Measurements from ENCODE around the gene INO80. TPM values are rescaled to one million over a fixed set of nuclear protein-coding genes. Genes with fewer than 3 reads are reported as not detected.

Gene INO80
- total RNA-seq, 6 experiments from 2014 or later, result 18.3 to 23.6 (median 19.4) TPM

DNA sequence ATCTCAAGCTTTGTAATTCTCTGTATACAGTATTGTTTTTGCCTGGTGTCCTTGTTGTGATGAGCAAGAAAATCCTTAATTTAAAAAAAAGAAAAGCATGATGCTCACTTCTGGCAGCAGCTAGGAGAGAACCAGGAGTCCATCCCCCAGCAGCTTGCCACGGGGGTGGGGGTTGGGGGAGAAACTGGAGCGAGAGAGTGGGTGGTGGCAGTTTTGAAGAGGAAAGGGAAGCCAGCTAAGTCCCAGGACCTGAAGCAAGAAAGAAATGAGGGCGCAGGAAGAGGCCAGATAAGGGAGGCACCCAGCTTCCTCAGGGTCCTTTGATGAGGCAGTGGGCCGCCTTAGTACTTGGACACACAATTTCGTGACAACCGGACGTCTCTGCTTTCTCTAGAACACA, 139.3 kb downstream of the INO80 start:
- TF ChIP-seq, protein P1, sequence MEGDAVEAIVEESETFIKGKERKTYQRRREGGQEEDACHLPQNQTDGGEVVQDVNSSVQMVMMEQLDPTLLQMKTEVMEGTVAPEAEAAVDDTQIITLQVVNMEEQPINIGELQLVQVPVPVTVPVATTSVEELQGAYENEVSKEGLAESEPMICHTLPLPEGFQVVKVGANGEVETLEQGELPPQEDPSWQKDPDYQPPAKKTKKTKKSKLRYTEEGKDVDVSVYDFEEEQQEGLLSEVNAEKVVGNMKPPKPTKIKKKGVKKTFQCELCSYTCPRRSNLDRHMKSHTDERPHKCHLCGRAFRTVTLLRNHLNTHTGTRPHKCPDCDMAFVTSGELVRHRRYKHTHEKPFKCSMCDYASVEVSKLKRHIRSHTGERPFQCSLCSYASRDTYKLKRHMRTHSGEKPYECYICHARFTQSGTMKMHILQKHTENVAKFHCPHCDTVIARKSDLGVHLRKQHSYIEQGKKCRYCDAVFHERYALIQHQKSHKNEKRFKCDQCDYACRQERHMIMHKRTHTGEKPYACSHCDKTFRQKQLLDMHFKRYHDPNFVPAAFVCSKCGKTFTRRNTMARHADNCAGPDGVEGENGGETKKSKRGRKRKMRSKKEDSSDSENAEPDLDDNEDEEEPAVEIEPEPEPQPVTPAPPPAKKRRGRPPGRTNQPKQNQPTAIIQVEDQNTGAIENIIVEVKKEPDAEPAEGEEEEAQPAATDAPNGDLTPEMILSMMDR (IDR thresholded peaks at IDR 0.05), result no peak
- Mint-ChIP-seq H3K9me3 (no peaks in the 10 kb centered on the region), H3K27ac (peak overlapping the region; percentile 22; the same call in 1 of the 2 replicates), H3K4me3 (no peak overlapping the region), H3K36me3 (ENCODE audit: low read depth) (peaks cover 44% of the 10 kb centered on the region), H3K4me1 (ENCODE audit: low read depth) (peaks cover 48% of the 10 kb centered on the region), H3K27me3 (ENCODE audit: insufficient read depth) (peaks cover 4% of the 10 kb centered on the region; the same call in 1 of the 2 replicates)
- DNase-seq, result no peak

DNA sequence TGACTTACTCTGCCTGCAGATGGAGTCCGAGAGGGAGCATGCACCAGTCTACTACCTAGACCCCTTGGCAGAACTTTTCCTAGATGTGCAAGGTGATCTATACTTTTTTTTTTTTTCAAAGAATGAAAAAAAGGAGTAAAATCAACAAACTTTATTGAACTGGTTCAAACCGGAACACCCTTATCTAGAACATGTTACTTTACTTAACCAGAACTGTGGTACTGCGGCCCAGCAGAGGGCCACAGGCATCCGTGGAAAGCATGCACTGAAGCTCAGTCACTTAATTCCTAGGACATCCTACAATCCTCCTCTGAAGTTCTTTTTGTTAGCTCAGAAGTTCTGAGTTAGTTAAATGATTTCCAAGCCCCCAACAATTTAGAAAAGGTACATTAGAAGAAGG, 141.2 kb downstream of the INO80 start:
- H3K27ac Mint-ChIP-seq, result no peak overlapping the region
- peaks cover 25% of the 10 kb centered on the region for H3K36me3 Mint-ChIP-seq (ENCODE audit: low read depth)
- no peaks in the 10 kb centered on the region for H3K9me3 Mint-ChIP-seq
- no peak overlapping the region for H3K4me3 Mint-ChIP-seq
- peaks cover 40% of the 10 kb centered on the region for H3K4me1 Mint-ChIP-seq (ENCODE audit: low read depth)
- H3K27me3 Mint-ChIP-seq (ENCODE audit: insufficient read depth), result peaks cover 4% of the 10 kb centered on the region; the same call in 1 of the 2 replicates
- DNase-seq, result no peak
- TF ChIP-seq, protein P1 (IDR thresholded peaks at IDR 0.05), result no peak

DNA sequence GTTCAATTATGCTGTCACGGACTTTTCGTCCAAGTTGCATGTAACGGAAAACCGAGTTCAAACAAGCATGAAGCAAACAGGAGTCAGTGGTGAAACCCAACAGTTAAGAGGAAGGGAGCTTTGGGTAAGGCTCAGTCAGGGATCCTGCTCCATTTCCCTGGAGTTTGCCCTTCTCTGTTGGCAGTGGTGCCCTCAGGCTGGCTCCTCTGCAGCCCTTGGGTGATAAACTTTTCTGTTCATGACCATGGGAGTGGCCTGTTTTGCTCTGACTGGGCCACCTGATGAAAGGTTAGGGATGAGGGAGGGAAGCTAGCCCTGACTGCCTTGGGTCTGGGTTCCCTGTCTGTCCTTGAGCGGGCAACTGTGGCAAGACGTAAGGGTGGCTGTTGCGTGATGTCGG, 146.7 kb downstream of the INO80 start:
- DNase-seq, result no peak
- no peaks in the 10 kb centered on the region for H3K9me3 Mint-ChIP-seq
- TF ChIP-seq, protein P1 (IDR thresholded peaks at IDR 0.05), result no peak
- no peak overlapping the region for H3K27ac Mint-ChIP-seq
- peaks cover 4% of the 10 kb centered on the region; the same call in 1 of the 2 replicates for H3K27me3 Mint-ChIP-seq (ENCODE audit: insufficient read depth)
- peaks cover 27% of the 10 kb centered on the region for H3K4me1 Mint-ChIP-seq (ENCODE audit: low read depth)
- no peak overlapping the region for H3K4me3 Mint-ChIP-seq
- H3K36me3 Mint-ChIP-seq (ENCODE audit: low read depth), result no peaks in the 10 kb centered on the region

DNA sequence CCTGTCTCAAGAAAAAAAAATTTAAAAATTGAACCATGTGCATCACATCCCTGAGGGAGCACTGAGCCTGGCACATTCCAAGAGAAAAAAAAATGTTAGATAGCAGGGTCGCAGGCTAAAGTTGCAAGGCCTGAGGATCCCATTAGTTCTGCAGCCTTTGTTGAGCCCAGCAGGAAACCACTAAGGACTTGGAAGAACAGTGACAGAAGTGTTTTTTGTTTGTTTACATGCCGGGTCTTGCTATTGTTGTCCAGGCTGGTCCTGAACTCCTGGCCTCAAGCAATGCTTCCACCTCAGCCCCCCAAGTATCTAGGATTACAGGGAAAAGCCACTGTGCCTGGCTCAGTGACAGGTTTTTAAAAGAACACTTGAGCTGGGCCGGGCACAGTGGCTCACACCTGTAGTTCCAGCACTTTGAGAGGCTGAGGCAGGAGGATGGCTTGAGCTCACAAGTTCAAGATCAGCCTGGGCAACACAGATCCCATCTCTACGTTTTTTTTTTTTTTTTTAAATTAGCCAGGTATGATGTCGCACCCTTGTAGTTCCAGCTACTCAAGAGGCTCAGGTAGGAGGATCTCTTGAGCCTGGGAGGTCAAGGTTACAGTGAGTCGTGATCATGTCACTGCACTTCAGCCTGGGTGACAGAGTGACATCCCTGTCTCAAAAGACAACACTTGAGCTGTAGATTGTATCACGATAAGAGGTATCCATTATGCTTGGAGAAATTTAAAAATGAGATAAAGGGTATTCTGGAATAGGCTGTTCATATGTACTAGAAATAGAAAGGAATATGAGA, 147.6 kb downstream of the INO80 start:
- no peak for DNase-seq
- H3K27me3 Mint-ChIP-seq (ENCODE audit: insufficient read depth), result peaks cover 4% of the 10 kb centered on the region; the same call in 1 of the 2 replicates
- no peaks in the 10 kb centered on the region for H3K36me3 Mint-ChIP-seq (ENCODE audit: low read depth)
- H3K4me3 Mint-ChIP-seq, result no peak overlapping the region
- H3K9me3 Mint-ChIP-seq, result no peaks in the 10 kb centered on the region
- peaks cover 27% of the 10 kb centered on the region for H3K4me1 Mint-ChIP-seq (ENCODE audit: low read depth)
- TF ChIP-seq, protein P1 (IDR thresholded peaks at IDR 0.05), result no peak
- H3K27ac Mint-ChIP-seq, result no peak overlapping the region

DNA sequence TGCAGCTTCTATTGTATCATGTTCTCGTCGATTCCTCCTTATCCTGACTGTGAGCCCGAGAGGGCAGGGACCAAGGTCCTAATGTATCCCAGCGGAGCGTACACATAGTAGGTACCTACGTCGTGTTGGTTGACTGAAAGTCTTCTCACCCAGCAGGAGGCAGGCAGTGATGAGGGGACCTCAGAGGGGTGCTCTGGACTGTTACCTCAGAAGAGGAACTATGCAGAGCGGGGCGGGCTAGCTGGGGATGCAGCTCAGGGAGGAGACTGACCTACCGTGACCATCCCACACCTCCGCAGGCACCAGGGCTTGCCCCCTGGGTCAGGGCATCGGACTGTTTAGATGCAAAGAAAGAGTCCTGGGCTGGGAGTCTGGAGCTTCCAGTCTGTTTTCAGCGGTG, 151.4 kb downstream of the INO80 start:
- no peak overlapping the region for H3K4me3 Mint-ChIP-seq
- H3K4me1 Mint-ChIP-seq (ENCODE audit: low read depth), result peaks cover 19% of the 10 kb centered on the region
- H3K27ac Mint-ChIP-seq, result no peak overlapping the region
- peaks cover 9% of the 10 kb centered on the region for H3K36me3 Mint-ChIP-seq (ENCODE audit: low read depth)
- no peaks in the 10 kb centered on the region; the same call in none of the 2 replicates for H3K27me3 Mint-ChIP-seq (ENCODE audit: insufficient read depth)
- TF ChIP-seq, protein P1 (IDR thresholded peaks at IDR 0.05), result no peak
- DNase-seq, result no peak
- no peaks in the 10 kb centered on the region for H3K9me3 Mint-ChIP-seq
